ENCODE measurements around the gene TCF21. TPM values are rescaled to one million over a fixed set of nuclear protein-coding genes. Genes with fewer than 3 reads are reported as not detected.

Gene TCF21
- polyA plus RNA-seq, 1 donor from 2014 or later = not detected

DNA sequence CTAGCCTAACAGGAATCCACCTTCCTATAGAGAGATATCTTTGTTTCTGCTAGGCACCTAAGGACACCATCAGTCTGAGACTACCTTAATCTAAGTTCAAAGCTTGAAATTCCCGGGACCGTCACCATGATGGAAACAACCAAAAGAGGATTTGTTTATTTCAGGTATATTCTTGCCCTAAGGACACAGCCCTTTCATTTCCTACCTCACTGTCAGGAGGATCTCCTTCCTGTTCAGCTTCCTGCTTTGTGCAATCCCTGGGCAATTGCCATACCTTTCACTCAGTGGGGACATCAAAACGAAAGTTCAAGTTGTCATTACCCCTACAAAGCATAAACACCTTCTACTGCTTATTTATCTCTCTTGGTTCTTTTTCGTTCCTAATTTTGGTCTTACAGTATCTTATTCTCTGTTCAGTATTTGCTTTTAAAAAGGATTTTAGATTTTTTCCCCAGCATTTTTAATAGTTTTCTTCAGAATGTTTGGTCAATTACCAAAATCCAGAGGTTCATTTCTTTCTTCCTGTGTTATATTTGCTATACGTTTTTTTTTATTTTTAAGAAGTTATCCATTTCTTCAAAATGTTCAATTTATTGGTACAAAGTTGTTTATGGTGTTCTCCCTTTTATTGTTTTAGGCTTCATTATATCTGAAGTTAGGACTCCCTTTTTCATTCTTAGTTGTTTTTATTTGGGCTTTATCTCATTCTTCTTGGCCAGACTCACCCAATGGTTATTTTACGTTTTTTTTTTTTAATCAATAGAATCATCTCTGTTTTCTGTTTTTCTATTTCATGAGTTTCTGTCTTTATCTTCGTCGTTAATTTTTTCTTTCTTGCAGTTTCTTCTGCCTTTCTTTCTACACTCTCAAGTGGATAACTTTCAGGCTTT is 51.1 kb downstream of the TCF21 start:
- no peak overlapping the region for H2AFZ ChIP-seq (ENCODE audit: low read depth, low read length)
- no peaks in the 10 kb centered on the region for H3K27me3 ChIP-seq (ENCODE audit: insufficient read depth, low read depth, low read length)

More for the DNA sequence above, 51.1 kb downstream of the TCF21 start:
- Histone ChIP-seq H3K9me3 (ENCODE audit: low read length) (no peaks in the 10 kb centered on the region), H3K27ac (ENCODE audit: low read length) (no peak overlapping the region), H4K20me1 (ENCODE audit: insufficient read depth) (no peaks in the 10 kb centered on the region), H3F3A (ENCODE audit: insufficient read depth, low read length, poor library complexity, severe bottlenecking) (no peaks in the 10 kb centered on the region), H3K36me3 (ENCODE audit: insufficient read depth, low read length) (no peaks in the 10 kb centered on the region), H3K9me2 (ENCODE audit: insufficient read depth, low read length) (no peaks in the 10 kb centered on the region), H3K79me2 (replicated peaks; ENCODE audit: insufficient read depth, low read length) (no peaks in the 10 kb centered on the region), H3K4me3 (ENCODE audit: low read length) (no peak overlapping the region), H3K9ac (ENCODE audit: low read length) (no peak overlapping the region), H3K4me2 (ENCODE audit: low read length) (no peak overlapping the region)
- TF ChIP-seq POLR2AphosphoS5 (IDR thresholded peaks at IDR 0.05) = no peak
- no peak for TF ChIP-seq SMC3 (conservative IDR thresholded peaks at IDR 0.05; ENCODE audit: poor library complexity)
- no peak for TF ChIP-seq EP300 (conservative IDR thresholded peaks at IDR 0.05; ENCODE audit: poor library complexity, severe bottlenecking)

Other genes starting within 250 kb of the TCF21 start
- 110 and 126 TPM in 2 replicates for gene TBPL1, start 64.1 kb downstream of the TCF21 start, polyA plus RNA-seq
- 0.06 TPM in 1 of 2 replicates, not detected in the other for gene SLC2A12, start 163.5 kb downstream of the TCF21 start, polyA plus RNA-seq